Cardiac muscle cell (in vitro differentiated cells and primary cell): ENCODE measurements around the gene CAPN10. TPM values are rescaled to one million over a fixed set of nuclear protein-coding genes. Genes with fewer than 3 reads are reported as not detected.
A peak's percentile ranks its signal among the peaks of the same experiment; 100 is the strongest.

Source experiments
- DNase-seq, 2 donors: peaks; one replicate each; pipeline versions ENCODE4 v3.0.0 to v3.0.0-alpha.2; 2010 to 2017; ENCODE audit warnings: low read depth in 1 of 2, low spot score in 1 of 2
- H3K27ac ChIP-seq: fragments of 200-600 bp; sonication (generic); 2 replicates; pipeline ENCODE4 v1.5.1; 2016
- H3K27me3 ChIP-seq: fragments of 200-600 bp; sonication (generic); 2 replicates; pipeline ENCODE4 v1.6.0; 2016; ENCODE audit warnings: control low read depth
- H3K36me3 ChIP-seq: fragments of 200-600 bp; sonication (generic); 2 replicates; pipeline ENCODE4 v1.5.1; 2016; ENCODE audit warnings: control low read depth
- H3K4me1 ChIP-seq: fragments of 200-600 bp; sonication (generic); 2 replicates; pipeline ENCODE4 v1.8.1; 2017; ENCODE audit warnings: low read depth, mild to moderate bottlenecking, mixed run types
- H3K4me3 ChIP-seq: fragments of 200-600 bp; sonication (generic); 2 replicates; pipeline ENCODE4 v1.5.1; 2016; ENCODE audit warnings: mild to moderate bottlenecking
- H3K9me3 ChIP-seq: fragments of 200-600 bp; sonication (generic); 2 replicates; pipeline ENCODE4 v1.5.1; 2017; ENCODE audit warnings: low read depth, mild to moderate bottlenecking, control low read depth
- CTCF ChIP-seq: IDR thresholded peaks from 2 replicates; pipeline ENCODE4 v1.5.1; 2012; ENCODE audit warnings: low read depth, mild to moderate bottlenecking, low read length
- polyA plus RNA-seq: library from polyadenylated mRNA; unstranded; fragments of >200 nt; fragmentation: Nextera tagmentation; extraction: Ambion mirVana; gene quantifications from 2 replicates; pipeline ENCODE4 v1.2.1, GENCODE V29; 2016
- total RNA-seq: library from RNA; depleted of rRNA; stranded (reverse); fragments of >200 nt; gene quantifications from 2 replicates; pipeline ENCODE4 v1.2.3, GENCODE V29; 2016

CAPN10 gene
- total and polyA plus RNA-seq, 2 experiments from 2014 or later: 60.8 to 62.8 TPM

GRCh38 chr2:240565333-240566202 lies 21.0 kb upstream of the CAPN10 start:
- Histone ChIP-seq H3K4me3 (no peak overlapping the region), H3K9me3 (no peaks in the 10 kb centered on the region), H3K27ac (peak overlapping the region; percentile 6), H3K36me3 (no peaks in the 10 kb centered on the region), H3K27me3 (no peaks in the 10 kb centered on the region), H3K4me1 (peaks cover 25% of the 10 kb centered on the region)
- TF ChIP-seq CTCF: no peak
- DNase-seq: peak; percentile 31 to 92

- Histone ChIP-seq H3K27me3 (no peaks in the 10 kb centered on the region), H3K9me3 (no peaks in the 10 kb centered on the region), H3K36me3 (no peaks in the 10 kb centered on the region), H3K27ac (peak overlapping the region; percentile 6), H3K4me1 (peaks cover 23% of the 10 kb centered on the region), H3K4me3 (peak overlapping the region; percentile 1)
- TF ChIP-seq CTCF: peak; percentile 65
- peak; percentile 91 to 92 for DNase-seq
Observed at GRCh38 chr2:240566203-240567136, 20.1 kb upstream of the CAPN10 start.

GRCh38 chr2:240567137-240567871 lies 19.2 kb upstream of the CAPN10 start:
- no peaks in the 10 kb centered on the region for H3K9me3 ChIP-seq
- TF ChIP-seq CTCF: no peak
- H3K27me3 ChIP-seq: no peaks in the 10 kb centered on the region
- no peak overlapping the region for H3K27ac ChIP-seq
- peaks cover 20% of the 10 kb centered on the region for H3K4me1 ChIP-seq
- peak overlapping the region; percentile 50 for H3K4me3 ChIP-seq
- H3K36me3 ChIP-seq: no peaks in the 10 kb centered on the region
- no peak for DNase-seq

- no peaks in the 10 kb centered on the region for H3K36me3 ChIP-seq
- peaks cover 20% of the 10 kb centered on the region for H3K4me1 ChIP-seq
- no peaks in the 10 kb centered on the region for H3K9me3 ChIP-seq
- H3K27me3 ChIP-seq: no peaks in the 10 kb centered on the region
- H3K27ac ChIP-seq: no peak within 1 kb of the TSS
- TF ChIP-seq CTCF: no peak
- peak within 1 kb of the TSS; percentile 56 for H3K4me3 ChIP-seq
- peak in 1 of 2 donors; percentile 72 for DNase-seq
Observed at GRCh38 chr2:240567872-240568677, 18.5 kb upstream of the CAPN10 start, which contains the start of gene RNPEPL1. TSS of gene RNPEPL1 (plus strand) at chr2:240568484. CDS start at chr2:240568587, 103 bp downstream.
